ACHN (cell line): ENCODE results near the gene PBLD.

ENCODE experiments used
- DNase-seq: peaks from one replicate; pipeline ENCODE4 v3.0.0-alpha.2; 2015
- in situ Hi-C: cut with HindIII; loops from 2 replicates; pipeline ENCODE4 v1.10.0; 2017; ENCODE audit warnings: low sequenced_read_pairs, low pct_ligation_motif_present, low pct_unique_long_range_greater_than_20kb

PBLD gene

GRCh38 chr10:68332259-68333057, at the start of gene PBLD:
Gene PBLD, minus strand, starts transcription at chr10:68332928. Its CDS starts 26,084 bp downstream, at chr10:68306844.
- in situ Hi-C loops: no loop called here
- DNase-seq: peak; percentile 83

GRCh38 chr10:68371604-68372003, 38.9 kb upstream of the PBLD start:
- in situ Hi-C loops: no loop called here
- no peak for DNase-seq

- in situ Hi-C loops: no loop called here
- DNase-seq: no peak
Measured at GRCh38 chr10:68367121-68367520, 34.4 kb upstream of the PBLD start.

GRCh38 chr10:68366600-68366999, 33.9 kb upstream of the PBLD start:
- in situ Hi-C loops: no loop called here
- DNase-seq: no peak

- in situ Hi-C loops: no loop called here
- DNase-seq: no peak
Measured at GRCh38 chr10:68365611-68366010, 32.9 kb upstream of the PBLD start.

GRCh38 chr10:68364101-68364886, 31.6 kb upstream of the PBLD start:
- no peak for DNase-seq
- in situ Hi-C loops: no loop called here

- DNase-seq: no peak
- in situ Hi-C loops: no loop called here
Measured at GRCh38 chr10:68362590-68362989, 29.9 kb upstream of the PBLD start.

- in situ Hi-C loops: no loop called here
- DNase-seq: no peak
Measured at GRCh38 chr10:68359189-68359588, 26.5 kb upstream of the PBLD start.

- in situ Hi-C loops: no loop called here
- DNase-seq: no peak
Measured at GRCh38 chr10:68353537-68353936, 20.8 kb upstream of the PBLD start.

GRCh38 chr10:68348265-68348741, 15.6 kb upstream of the PBLD start:
- in situ Hi-C loops: no loop called here
- DNase-seq: peak; percentile 63

GRCh38 chr10:68346774-68347173, 14.0 kb upstream of the PBLD start:
- in situ Hi-C loops: no loop called here
- no peak for DNase-seq

GRCh38 chr10:68345621-68346020, 12.9 kb upstream of the PBLD start:
- in situ Hi-C loops: no loop called here
- no peak for DNase-seq

GRCh38 chr10:68342909-68343516, 10.3 kb upstream of the PBLD start:
- DNase-seq: no peak
- in situ Hi-C loops: no loop called here

GRCh38 chr10:68340358-68341080, 7.8 kb upstream of the PBLD start:
- no peak for DNase-seq
- in situ Hi-C loops: no loop called here

- in situ Hi-C loops: no loop called here
- DNase-seq: no peak
Measured at GRCh38 chr10:68336754-68337351, 4.1 kb upstream of the PBLD start.

GRCh38 chr10:68334672-68335467, 2.1 kb upstream of the PBLD start:
- in situ Hi-C loops: no loop called here
- DNase-seq: no peak
